ENCODE data around the gene SLC22A5.

The SLC22A5 gene
- 16.3 to 20.5 (median 20.5) reads per million in 3 experiments for total RNA-seq

GRCh38 chr5:132369474-132370180, at the start of gene SLC22A5:
Gene SLC22A5 (plus strand): TSS chr5:132369710. CDS start chr5:132369973, 263 bp downstream.
- DNase-seq, result peak; percentile 74

GRCh38 chr5:132319975-132320374, 49.5 kb upstream of the SLC22A5 start:
- DNase-seq, result no peak

GRCh38 chr5:132321109-132321721, 48.3 kb upstream of the SLC22A5 start:
- DNase-seq, result no peak

- no peak for DNase-seq
Observed at GRCh38 chr5:132322266-132322665, 47.2 kb upstream of the SLC22A5 start.

GRCh38 chr5:132323202-132323601, 46.3 kb upstream of the SLC22A5 start:
- DNase-seq, result no peak

GRCh38 chr5:132325691-132326090, 43.8 kb upstream of the SLC22A5 start:
- DNase-seq, result no peak

GRCh38 chr5:132327252-132327955, 42.1 kb upstream of the SLC22A5 start:
- no peak for DNase-seq

- DNase-seq, result no peak
Observed at GRCh38 chr5:132334812-132335211, 34.7 kb upstream of the SLC22A5 start.

GRCh38 chr5:132335402-132335801, 34.1 kb upstream of the SLC22A5 start:
- DNase-seq, result no peak

GRCh38 chr5:132339502-132339901, 30.0 kb upstream of the SLC22A5 start:
- DNase-seq, result no peak

GRCh38 chr5:132342291-132343180, 27.0 kb upstream of the SLC22A5 start:
- no peak for DNase-seq

GRCh38 chr5:132344775-132345514, 24.6 kb upstream of the SLC22A5 start:
- DNase-seq, result no peak

- no peak for DNase-seq
Observed at GRCh38 chr5:132353486-132353995, 16.0 kb upstream of the SLC22A5 start.

- no peak for DNase-seq
Observed at GRCh38 chr5:132354381-132355139, 14.9 kb upstream of the SLC22A5 start.

GRCh38 chr5:132355140-132355765, 14.3 kb upstream of the SLC22A5 start:
- no peak for DNase-seq

- no peak for DNase-seq
Observed at GRCh38 chr5:132358775-132359174, 10.7 kb upstream of the SLC22A5 start.

GRCh38 chr5:132362086-132362485, 7.4 kb upstream of the SLC22A5 start:
- DNase-seq, result no peak

- DNase-seq, result no peak
Observed at GRCh38 chr5:132363431-132364112, 5.9 kb upstream of the SLC22A5 start.

- no peak for DNase-seq
Observed at GRCh38 chr5:132364319-132364718, 5.2 kb upstream of the SLC22A5 start.

GRCh38 chr5:132365213-132365612, 4.3 kb upstream of the SLC22A5 start:
- no peak for DNase-seq
